H9 (cell line): ENCODE data around the gene GALNT2. TPM values are rescaled to one million over a fixed set of nuclear protein-coding genes. Genes with fewer than 3 reads are reported as not detected.

Experiments used
- DNase-seq: peaks from one replicate; pipeline ENCODE4 v3.0.0-alpha.2; 2017
- H2AFZ ChIP-seq: one replicate; pipeline ENCODE4 v1.6.1; 2013; ENCODE audit warnings: mild to moderate bottlenecking, low read length, control low read depth, moderate library complexity
- H2AK5ac ChIP-seq: 2 replicates; pipeline ENCODE4 v1.6.1; 2013; ENCODE audit warnings: low read length, control low read depth, mixed read lengths; ENCODE audit not compliant: insufficient read length
- H2BK120ac ChIP-seq: one replicate; pipeline ENCODE4 v1.6.1; 2013; ENCODE audit warnings: low read depth, mild to moderate bottlenecking, low read length, control low read depth, inconsistent platforms; ENCODE audit not compliant: poor library complexity, severe bottlenecking
- H2BK12ac ChIP-seq: 2 replicates; pipeline ENCODE4 v1.6.1; 2013; ENCODE audit warnings: low read length, control low read depth, mixed read lengths, low read depth; ENCODE audit not compliant: insufficient read length
- H2BK15ac ChIP-seq: 2 replicates; pipeline ENCODE4 v1.6.1; 2013; ENCODE audit warnings: low read depth, low read length, control low read depth
- H2BK20ac ChIP-seq: one replicate; pipeline ENCODE4 v1.6.1; 2013; ENCODE audit warnings: low read depth, mild to moderate bottlenecking, low read length, control low read depth, inconsistent platforms; ENCODE audit not compliant: poor library complexity, severe bottlenecking
- H2BK5ac ChIP-seq: 2 replicates; pipeline ENCODE4 v1.6.1; 2013; ENCODE audit warnings: low read length, control low read depth, mixed read lengths; ENCODE audit not compliant: insufficient read length
- H3K14ac ChIP-seq: 2 replicates; pipeline ENCODE4 v1.6.1; 2013; ENCODE audit warnings: low read length, control low read depth; ENCODE audit not compliant: insufficient read depth
- H3K18ac ChIP-seq: 2 replicates; pipeline ENCODE4 v1.6.1; 2013; ENCODE audit warnings: low read depth, mild to moderate bottlenecking, mixed read lengths, low read length, control low read depth; ENCODE audit not compliant: insufficient read length
- H3K23ac ChIP-seq: 2 replicates; pipeline ENCODE4 v1.6.1; 2013; ENCODE audit warnings: low read length, control low read depth, mixed read lengths, low read depth; ENCODE audit not compliant: insufficient read length
- H3K23me2 ChIP-seq: 2 replicates; pipeline ENCODE4 v1.6.1; 2013; ENCODE audit warnings: low read depth, mild to moderate bottlenecking, mixed read lengths, low read length, control low read depth; ENCODE audit not compliant: insufficient read length, poor library complexity, severe bottlenecking
- H3K27ac ChIP-seq: 2 replicates; pipeline ENCODE4 v1.5.1; 2013; ENCODE audit warnings: low read length, control low read depth, mixed read lengths, low read depth; ENCODE audit not compliant: insufficient read length
- H3K27me3 ChIP-seq: 2 replicates; pipeline ENCODE4 v1.6.1; 2013; ENCODE audit warnings: low read length, control low read depth, inconsistent platforms; ENCODE audit not compliant: insufficient read depth
- H3K4ac ChIP-seq: 2 replicates; pipeline ENCODE4 v1.6.1; 2013; ENCODE audit warnings: low read depth, mild to moderate bottlenecking, control low read depth, inconsistent platforms, low read length, moderate library complexity
- H3K4me1 ChIP-seq: 2 replicates; pipeline ENCODE4 v1.6.1; 2013; ENCODE audit warnings: low read length, control low read depth, inconsistent platforms; ENCODE audit not compliant: insufficient read depth
- H3K4me2 ChIP-seq: 2 replicates; pipeline ENCODE4 v1.6.1; 2013; ENCODE audit warnings: low read length, control low read depth, mixed read lengths; ENCODE audit not compliant: insufficient read length, insufficient read depth
- H3K56ac ChIP-seq: 2 replicates; pipeline ENCODE4 v1.6.1; 2013; ENCODE audit warnings: low read depth, mild to moderate bottlenecking, mixed read lengths, low read length, control low read depth; ENCODE audit not compliant: insufficient read length
- H3K79me1 ChIP-seq: 2 replicates; pipeline ENCODE4 v1.6.1; 2013; ENCODE audit warnings: low read depth, mild to moderate bottlenecking, moderate library complexity, low read length, control low read depth, inconsistent platforms; ENCODE audit not compliant: insufficient read depth, poor library complexity, severe bottlenecking
- H3K79me2 ChIP-seq: 2 replicates; pipeline ENCODE4 v1.6.1; 2013; ENCODE audit warnings: low read length, control low read depth, inconsistent platforms; ENCODE audit not compliant: insufficient read depth
- H3K9ac ChIP-seq: 2 replicates; pipeline ENCODE4 v1.6.1; 2013; ENCODE audit warnings: low read length, control low read depth, mixed read lengths; ENCODE audit not compliant: insufficient read length; ENCODE audit errors: extremely low read depth
- H3K9me3 ChIP-seq: one replicate; pipeline ENCODE4 v1.6.1; 2013; ENCODE audit warnings: low read depth, low read length, inconsistent platforms; ENCODE audit not compliant: control insufficient read depth
- H3T11ph ChIP-seq: one replicate; pipeline ENCODE4 v1.6.1; 2013; ENCODE audit warnings: mild to moderate bottlenecking, low read length, control low read depth, inconsistent platforms
- H4K20me1 ChIP-seq: one replicate; pipeline ENCODE4 v1.6.1; 2013; ENCODE audit not compliant: control insufficient read depth, insufficient read length, insufficient read depth
- H4K5ac ChIP-seq: 2 replicates; pipeline ENCODE4 v1.6.1; 2013; ENCODE audit warnings: low read depth, mild to moderate bottlenecking, mixed read lengths, low read length, control low read depth; ENCODE audit not compliant: insufficient read length
- H4K8ac ChIP-seq: replicated peaks from 2 replicates; pipeline ENCODE4 v1.6.1; 2013; ENCODE audit warnings: low read length, control low read depth, mixed read lengths, low read depth; ENCODE audit not compliant: insufficient read length
- H4K91ac ChIP-seq: 2 replicates; pipeline ENCODE4 v1.6.1; 2013; ENCODE audit warnings: low read depth, mild to moderate bottlenecking, moderate library complexity, mixed read lengths, low read length, control low read depth; ENCODE audit not compliant: insufficient read length
- H3K27ac Mint-ChIP-seq, 3 experiments: 2 replicates in 2 of 3; 3 replicates in 1 of 3; pipeline ENCODE4 v1.8.0; 2020 to 2021; ENCODE audit warnings: mixed read lengths in 3 of 3, mild to moderate bottlenecking in 1 of 3, moderate library complexity in 1 of 3
- H3K27me3 Mint-ChIP-seq: 2 replicates; pipeline ENCODE4 v1.8.0; 2021; ENCODE audit warnings: low read depth, mild to moderate bottlenecking, moderate library complexity, mixed read lengths
- H3K36me3 Mint-ChIP-seq, 3 experiments: 2 replicates in 2 of 3; 3 replicates in 1 of 3; pipeline ENCODE4 v1.8.0; 2020 to 2021; ENCODE audit warnings: low read depth in 3 of 3, mixed read lengths in 3 of 3; ENCODE audit not compliant: insufficient read depth in 1 of 3
- H3K4me1 Mint-ChIP-seq, 2 experiments: 2 replicates each; pipeline ENCODE4 v1.8.0; 2020; ENCODE audit warnings: mixed read lengths in 2 of 2
- H3K4me3 Mint-ChIP-seq, 2 experiments: 2 replicates in 1 of 2; 3 replicates in 1 of 2; pipeline ENCODE4 v1.8.0; 2020 to 2021; ENCODE audit warnings: mild to moderate bottlenecking in 2 of 2, mixed read lengths in 2 of 2, moderate library complexity in 1 of 2
- H3K9me3 Mint-ChIP-seq, 2 experiments: 2 replicates in 1 of 2; 3 replicates in 1 of 2; pipeline ENCODE4 v1.8.0; 2020; ENCODE audit warnings: mild to moderate bottlenecking in 2 of 2, mixed read lengths in 2 of 2, moderate library complexity in 1 of 2
- WGBS: extraction: QIAGEN DNeasy Blood & Tissue Kit; methylation state at CpG from one replicate; pipeline ENCODE4 v1.1.7; 2013; ENCODE audit warnings: missing lambda C conversion rate, low lambda C conversion rate, mixed read lengths; ENCODE audit not compliant: insufficient read length; ENCODE audit errors: extremely low coverage; 5-methylcytosine and 5-hydroxymethylcytosine counted together
- total RNA-seq: library from RNA; stranded (reverse); gene quantifications from 2 replicates; pipeline ENCODE4 v1.2.1, GENCODE V29; 2021
- TF ChIP-seq, protein P1 (sequence below): fragments of 200-600 bp; sonication (generic); conservative IDR thresholded peaks from 3 replicates; pipeline ENCODE4 v1.8.0; 2021; ENCODE audit warnings: antibody characterized with exemption, mild to moderate bottlenecking

The GALNT2 gene
- total RNA-seq, 1 experiment from 2014 or later = 57.6 TPM

DNA sequence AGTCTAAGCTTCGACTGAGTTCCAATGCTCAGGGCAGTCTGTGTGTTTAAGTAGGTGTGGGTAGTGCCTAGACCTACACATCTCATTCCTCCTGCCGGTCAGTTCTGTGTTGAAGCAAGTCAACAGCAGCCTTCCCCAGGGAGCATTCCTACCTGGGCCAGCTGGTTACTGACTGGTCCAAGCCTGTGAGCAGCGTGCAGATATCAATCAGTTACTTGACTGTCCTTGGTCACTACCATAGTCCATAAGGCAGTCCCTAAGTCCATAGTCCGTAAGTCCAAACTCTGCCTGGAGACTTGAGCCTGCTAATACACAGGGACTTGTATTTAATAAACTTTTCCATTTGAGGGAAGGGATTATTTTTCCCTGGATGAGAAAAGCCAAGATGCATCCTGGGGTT, 187.2 kb downstream of the GALNT2 start:
- Histone ChIP-seq H2BK12ac (no peak overlapping the region), H3K14ac (no peak overlapping the region), H2AK5ac (no peak overlapping the region), H4K91ac (no peak overlapping the region), H3K79me2 (no peaks in the 10 kb centered on the region), H4K5ac (no peak overlapping the region), H3K4me1 (peaks cover 11% of the 10 kb centered on the region), H3K9ac (no peak overlapping the region), H3K56ac (no peak overlapping the region), H2BK15ac (no peak overlapping the region), H3K9me3 (no peaks in the 10 kb centered on the region), H3T11ph (no peak overlapping the region), H3K23ac (no peak overlapping the region), H2BK120ac (no peak overlapping the region), H2AFZ (no peak overlapping the region), H3K27me3 (no peaks in the 10 kb centered on the region), H3K79me1 (no peaks in the 10 kb centered on the region), H3K4ac (no peak overlapping the region), H3K27ac (no peak overlapping the region), H4K20me1 (no peaks in the 10 kb centered on the region), H3K4me2 (no peak overlapping the region), H2BK5ac (no peak overlapping the region), H4K8ac (no peak overlapping the region), H3K23me2 (no peaks in the 10 kb centered on the region), H3K18ac (no peak overlapping the region), H2BK20ac (no peak overlapping the region)
- peaks cover 36 to 48% (median 39%) of the 10 kb centered on the region in 3 experiments for H3K36me3 Mint-ChIP-seq
- H3K27ac Mint-ChIP-seq = peak overlapping the region in 2 of 3 experiments; percentile 34 to 51; a peak in 2 of 7 replicates
- peaks cover 33 to 35% of the 10 kb centered on the region in 2 experiments for H3K4me1 Mint-ChIP-seq
- TF ChIP-seq, protein P1, sequence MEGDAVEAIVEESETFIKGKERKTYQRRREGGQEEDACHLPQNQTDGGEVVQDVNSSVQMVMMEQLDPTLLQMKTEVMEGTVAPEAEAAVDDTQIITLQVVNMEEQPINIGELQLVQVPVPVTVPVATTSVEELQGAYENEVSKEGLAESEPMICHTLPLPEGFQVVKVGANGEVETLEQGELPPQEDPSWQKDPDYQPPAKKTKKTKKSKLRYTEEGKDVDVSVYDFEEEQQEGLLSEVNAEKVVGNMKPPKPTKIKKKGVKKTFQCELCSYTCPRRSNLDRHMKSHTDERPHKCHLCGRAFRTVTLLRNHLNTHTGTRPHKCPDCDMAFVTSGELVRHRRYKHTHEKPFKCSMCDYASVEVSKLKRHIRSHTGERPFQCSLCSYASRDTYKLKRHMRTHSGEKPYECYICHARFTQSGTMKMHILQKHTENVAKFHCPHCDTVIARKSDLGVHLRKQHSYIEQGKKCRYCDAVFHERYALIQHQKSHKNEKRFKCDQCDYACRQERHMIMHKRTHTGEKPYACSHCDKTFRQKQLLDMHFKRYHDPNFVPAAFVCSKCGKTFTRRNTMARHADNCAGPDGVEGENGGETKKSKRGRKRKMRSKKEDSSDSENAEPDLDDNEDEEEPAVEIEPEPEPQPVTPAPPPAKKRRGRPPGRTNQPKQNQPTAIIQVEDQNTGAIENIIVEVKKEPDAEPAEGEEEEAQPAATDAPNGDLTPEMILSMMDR = no peak
- no peak overlapping the region for H3K4me3 Mint-ChIP-seq
- peaks cover 0 to 2% of the 10 kb centered on the region in 2 experiments; a peak in 1 of 5 replicates for H3K9me3 Mint-ChIP-seq
- no peak for DNase-seq
- no peaks in the 10 kb centered on the region for H3K27me3 Mint-ChIP-seq
- no CpG with 5 or more reads among the region's 4 CpGs for WGBS
